ENCODE results near the gene NTMT2.

DNA sequence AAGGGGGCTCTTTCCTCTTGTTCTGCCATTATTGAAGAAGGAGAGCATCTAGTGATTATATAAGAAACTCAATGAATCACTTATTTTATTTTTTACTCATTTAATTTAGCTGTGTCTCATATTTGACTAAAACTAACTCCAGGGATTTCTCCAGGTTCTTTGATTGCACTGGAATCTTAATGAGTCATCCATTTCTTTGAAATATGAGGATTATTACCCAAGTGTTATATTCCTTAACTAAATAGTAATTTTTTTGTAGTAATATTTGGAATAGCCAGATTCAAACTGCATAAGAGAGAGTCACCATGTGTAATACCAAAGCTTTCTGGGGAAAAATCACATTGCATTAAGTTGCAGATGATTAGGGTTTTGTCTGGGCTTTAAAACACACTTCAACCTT is 59.5 kb downstream of the NTMT2 start:
- TF ChIP-seq, protein P1, sequence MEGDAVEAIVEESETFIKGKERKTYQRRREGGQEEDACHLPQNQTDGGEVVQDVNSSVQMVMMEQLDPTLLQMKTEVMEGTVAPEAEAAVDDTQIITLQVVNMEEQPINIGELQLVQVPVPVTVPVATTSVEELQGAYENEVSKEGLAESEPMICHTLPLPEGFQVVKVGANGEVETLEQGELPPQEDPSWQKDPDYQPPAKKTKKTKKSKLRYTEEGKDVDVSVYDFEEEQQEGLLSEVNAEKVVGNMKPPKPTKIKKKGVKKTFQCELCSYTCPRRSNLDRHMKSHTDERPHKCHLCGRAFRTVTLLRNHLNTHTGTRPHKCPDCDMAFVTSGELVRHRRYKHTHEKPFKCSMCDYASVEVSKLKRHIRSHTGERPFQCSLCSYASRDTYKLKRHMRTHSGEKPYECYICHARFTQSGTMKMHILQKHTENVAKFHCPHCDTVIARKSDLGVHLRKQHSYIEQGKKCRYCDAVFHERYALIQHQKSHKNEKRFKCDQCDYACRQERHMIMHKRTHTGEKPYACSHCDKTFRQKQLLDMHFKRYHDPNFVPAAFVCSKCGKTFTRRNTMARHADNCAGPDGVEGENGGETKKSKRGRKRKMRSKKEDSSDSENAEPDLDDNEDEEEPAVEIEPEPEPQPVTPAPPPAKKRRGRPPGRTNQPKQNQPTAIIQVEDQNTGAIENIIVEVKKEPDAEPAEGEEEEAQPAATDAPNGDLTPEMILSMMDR (conservative IDR thresholded peaks at IDR 0.05) = no peak
- TF ChIP-seq ZFX (IDR thresholded peaks at IDR 0.05) = no peak
